ENCODE data around the gene DUSP15. TPM values are rescaled to one million over a fixed set of nuclear protein-coding genes. Genes with fewer than 3 reads are reported as not detected.

The DUSP15 gene
- total and polyA plus RNA-seq, 8 donors, result 0.35 to 4.3 (median 1.4) TPM

DNA sequence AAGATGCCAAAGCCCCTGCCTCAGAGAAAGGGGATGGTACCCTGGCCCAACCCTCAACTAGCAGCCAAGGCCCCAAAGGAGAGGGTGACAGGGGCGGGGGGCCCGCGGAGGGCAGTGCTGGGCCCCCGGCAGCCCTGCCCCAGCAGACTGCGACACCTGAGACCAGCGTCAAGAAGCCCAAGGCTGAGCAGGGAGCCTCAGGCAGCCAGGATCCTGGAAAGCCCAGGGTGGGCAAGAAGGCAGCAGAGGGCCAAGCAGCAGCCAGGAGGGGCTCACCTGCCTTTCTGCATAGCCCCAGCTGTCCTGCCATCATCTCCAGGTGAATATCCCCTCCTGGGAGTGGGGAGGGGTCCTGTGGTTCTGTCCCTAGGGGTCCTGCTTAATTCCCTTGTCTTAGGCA is 50.1 kb downstream of the DUSP15 start:
- intact Hi-C loops (cut with DNase I), result loop anchor here in 1 of 3 donors (5.0 kb wide), 1 partner anchor 212 kb away; no protein-coding TSS in a partner anchor
- Histone ChIP-seq H3K9me3 (no peaks in the 10 kb centered on the region), H3K4me3 (peak overlapping the region in 1 of 4 donors; percentile 35), H3K4me1 (peaks cover 0 to 11% (median 3%) of the 10 kb centered on the region in 3 donors), H3K27ac (peak overlapping the region in 1 of 4 donors; percentile 3), H3K36me3 (no peaks in the 10 kb centered on the region), H3K27me3 (no peaks in the 10 kb centered on the region)
- TF ChIP-seq, protein P1, sequence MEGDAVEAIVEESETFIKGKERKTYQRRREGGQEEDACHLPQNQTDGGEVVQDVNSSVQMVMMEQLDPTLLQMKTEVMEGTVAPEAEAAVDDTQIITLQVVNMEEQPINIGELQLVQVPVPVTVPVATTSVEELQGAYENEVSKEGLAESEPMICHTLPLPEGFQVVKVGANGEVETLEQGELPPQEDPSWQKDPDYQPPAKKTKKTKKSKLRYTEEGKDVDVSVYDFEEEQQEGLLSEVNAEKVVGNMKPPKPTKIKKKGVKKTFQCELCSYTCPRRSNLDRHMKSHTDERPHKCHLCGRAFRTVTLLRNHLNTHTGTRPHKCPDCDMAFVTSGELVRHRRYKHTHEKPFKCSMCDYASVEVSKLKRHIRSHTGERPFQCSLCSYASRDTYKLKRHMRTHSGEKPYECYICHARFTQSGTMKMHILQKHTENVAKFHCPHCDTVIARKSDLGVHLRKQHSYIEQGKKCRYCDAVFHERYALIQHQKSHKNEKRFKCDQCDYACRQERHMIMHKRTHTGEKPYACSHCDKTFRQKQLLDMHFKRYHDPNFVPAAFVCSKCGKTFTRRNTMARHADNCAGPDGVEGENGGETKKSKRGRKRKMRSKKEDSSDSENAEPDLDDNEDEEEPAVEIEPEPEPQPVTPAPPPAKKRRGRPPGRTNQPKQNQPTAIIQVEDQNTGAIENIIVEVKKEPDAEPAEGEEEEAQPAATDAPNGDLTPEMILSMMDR (IDR thresholded peaks at IDR 0.05), result no peak
- FAIRE-seq (no peak), DNase-seq (no peak), ATAC-seq (no peak)
- 66% methylated on average over 6 of the region's 6 CpGs for WGBS, 2 donors

DNA sequence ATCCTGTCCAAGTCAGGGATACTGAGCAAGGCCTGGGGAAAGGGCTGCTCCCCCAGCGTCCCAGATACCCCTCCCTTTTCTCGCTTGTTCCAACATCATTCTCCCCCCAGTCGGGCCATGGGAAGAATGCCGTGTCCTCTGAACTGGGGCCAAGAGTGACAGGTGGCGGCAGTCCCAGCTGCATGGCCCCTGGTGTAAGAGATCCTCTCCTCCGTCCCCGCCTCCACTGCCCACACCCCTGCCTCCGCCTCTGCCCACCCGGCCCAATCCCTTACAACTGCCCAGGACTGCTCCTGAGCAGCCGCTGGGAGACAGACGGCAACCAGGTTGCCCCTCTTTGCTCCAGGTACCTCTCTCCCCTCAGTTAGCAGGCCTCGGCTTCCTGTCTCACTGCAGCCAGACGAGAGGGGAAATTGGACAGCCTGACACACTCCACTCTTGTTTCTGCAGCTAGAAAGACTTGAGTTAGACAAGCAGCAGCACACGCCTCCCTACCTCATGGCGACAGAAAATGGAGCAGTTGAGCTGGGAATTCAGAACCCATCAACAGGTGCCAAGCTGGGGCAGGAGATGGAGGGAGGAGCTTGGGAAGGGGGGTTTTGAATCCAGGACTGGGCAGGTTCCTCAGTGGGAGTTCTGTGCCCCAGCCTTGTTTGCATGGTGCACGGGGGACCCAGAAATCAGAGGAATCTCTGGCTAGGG is 51.1 kb downstream of the DUSP15 start, which contains the start of gene MYLK2:
Gene MYLK2 (plus strand): TSS at position 274 of the 702 bp plus-strand sequence. CDS start 225 bp downstream, at position 499.
- intact Hi-C loops (cut with DNase I), result no loop called here
- no peaks in the 10 kb centered on the region for H3K27me3 ChIP-seq
- DNase-seq (peak; percentile 74 to 89 (median 83)), ATAC-seq (peak; percentile 57 to 72 (median 62)), FAIRE-seq (no peak)
- 28 to 36% methylated on average over 16 of the region's 16 CpGs for WGBS, 2 donors
- TF ChIP-seq, protein P1 (IDR thresholded peaks at IDR 0.05), result no peak
- H3K36me3 ChIP-seq, result no peaks in the 10 kb centered on the region
- H3K27ac ChIP-seq, result peak within 1 kb of the TSS in 2 of 4 donors; percentile 17 to 50
- H3K4me1 ChIP-seq, result peaks cover 0 to 11% (median 3%) of the 10 kb centered on the region in 3 donors
- peak within 1 kb of the TSS in 2 of 4 donors; percentile 28 to 35 for H3K4me3 ChIP-seq
- H3K9me3 ChIP-seq, result no peaks in the 10 kb centered on the region

DNA sequence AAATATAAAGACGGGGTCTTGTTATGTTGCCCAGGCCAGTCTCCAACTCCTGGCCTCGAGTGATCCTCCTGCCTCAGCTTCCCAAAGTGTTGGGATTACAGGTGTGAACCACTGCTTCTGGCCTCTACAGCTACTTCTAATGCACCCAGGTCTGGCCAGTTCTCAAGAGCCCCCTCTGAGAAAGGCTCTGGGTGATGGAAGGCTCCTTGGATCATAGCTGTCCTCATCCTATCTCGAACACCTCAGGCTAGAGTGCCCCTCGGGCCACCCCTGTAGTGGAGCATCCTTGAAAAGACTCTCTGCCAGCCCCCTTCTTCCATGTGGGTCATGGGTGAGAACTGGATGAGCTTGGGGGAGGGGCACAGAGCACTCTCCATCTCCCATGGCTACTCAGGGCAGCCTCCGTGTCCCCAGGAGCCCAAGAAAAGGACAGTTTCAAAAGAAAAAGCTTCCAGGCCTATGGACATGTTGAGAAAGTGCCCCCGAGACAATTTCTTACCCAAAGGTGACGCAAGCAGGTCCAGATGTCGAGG is 51.9 kb downstream of the DUSP15 start:
- FAIRE-seq (no peak), ATAC-seq (no peak), DNase-seq (no peak)
- no peak overlapping the region for H3K4me3 ChIP-seq
- no peaks in the 10 kb centered on the region for H3K36me3 ChIP-seq
- H3K9me3 ChIP-seq, result no peaks in the 10 kb centered on the region
- H3K27me3 ChIP-seq, result no peaks in the 10 kb centered on the region
- WGBS, 2 donors, result 76 to 79% methylated on average over 8 of the region's 8 CpGs
- peaks cover 0 to 11% (median 3%) of the 10 kb centered on the region in 3 donors for H3K4me1 ChIP-seq
- intact Hi-C loops (cut with DNase I), result no loop called here
- H3K27ac ChIP-seq, result peak overlapping the region in 1 of 4 donors; percentile 50
- TF ChIP-seq, protein P1 (IDR thresholded peaks at IDR 0.05), result no peak

DNA sequence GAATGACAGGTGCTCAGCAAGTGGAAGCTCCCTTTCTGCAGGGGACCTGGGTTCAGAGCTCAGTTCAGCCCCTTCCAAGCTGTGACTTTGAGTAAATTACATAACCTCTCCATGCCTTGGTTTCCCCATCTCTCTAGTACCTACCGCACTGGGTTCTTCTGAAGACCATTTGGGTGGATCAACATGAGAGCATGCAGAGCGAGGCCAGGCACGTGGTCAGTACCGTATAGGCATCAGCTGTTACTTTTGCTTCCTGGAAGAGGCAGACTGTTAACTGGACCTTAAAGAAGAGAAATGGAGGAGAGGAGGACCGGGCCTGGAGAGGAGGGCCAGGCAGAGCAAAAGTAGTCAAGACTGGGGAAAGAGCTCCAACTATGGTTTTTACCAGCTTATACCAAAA is 52.9 kb downstream of the DUSP15 start:
- intact Hi-C loops (cut with DNase I), result no loop called here
- Histone ChIP-seq H3K27me3 (no peaks in the 10 kb centered on the region), H3K4me1 (peaks cover 0 to 17% (median 7%) of the 10 kb centered on the region in 3 donors), H3K4me3 (no peak overlapping the region), H3K9me3 (no peaks in the 10 kb centered on the region), H3K36me3 (no peaks in the 10 kb centered on the region), H3K27ac (no peak overlapping the region)
- TF ChIP-seq, protein P1 (IDR thresholded peaks at IDR 0.05), result no peak
- WGBS, 2 donors, result 92 to 96% methylated on average over 5 of the region's 5 CpGs
- DNase-seq (no peak), ATAC-seq (no peak), FAIRE-seq (no peak)

DNA sequence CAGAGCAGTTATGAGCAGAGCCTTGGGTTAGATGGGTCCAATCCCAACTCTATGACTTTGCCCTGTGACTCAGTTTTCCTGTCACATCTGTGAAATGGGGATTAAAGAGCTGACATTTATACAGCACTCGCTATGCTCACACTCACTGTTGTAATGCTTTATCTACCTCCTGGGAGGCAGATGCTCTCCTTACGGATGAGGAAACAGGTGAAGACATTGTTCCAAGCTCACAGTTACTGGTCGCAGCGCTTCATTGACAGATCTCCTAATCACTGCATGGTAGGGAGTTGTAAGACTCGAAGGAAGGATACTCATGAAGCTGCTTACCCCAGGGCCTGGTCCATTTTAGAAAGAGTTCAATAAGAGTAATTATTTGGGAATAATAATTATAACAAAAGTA is 54.1 kb downstream of the DUSP15 start:
- intact Hi-C loops (cut with DNase I), result no loop called here

More for the DNA sequence above, 54.1 kb downstream of the DUSP15 start:
- H3K36me3 ChIP-seq, result no peaks in the 10 kb centered on the region
- DNase-seq (no peak), ATAC-seq (no peak), FAIRE-seq (no peak)
- H3K4me1 ChIP-seq, result peaks cover 0 to 12% (median 9%) of the 10 kb centered on the region in 3 donors
- H3K9me3 ChIP-seq, result no peaks in the 10 kb centered on the region
- TF ChIP-seq, protein P1 (IDR thresholded peaks at IDR 0.05), result no peak
- H3K4me3 ChIP-seq, result no peak overlapping the region
- no peaks in the 10 kb centered on the region for H3K27me3 ChIP-seq
- 93 to 94% methylated on average over 5 of the region's 5 CpGs for WGBS, 2 donors
- no peak overlapping the region for H3K27ac ChIP-seq
